ENCODE results near the gene ATP6V0B.

DNA sequence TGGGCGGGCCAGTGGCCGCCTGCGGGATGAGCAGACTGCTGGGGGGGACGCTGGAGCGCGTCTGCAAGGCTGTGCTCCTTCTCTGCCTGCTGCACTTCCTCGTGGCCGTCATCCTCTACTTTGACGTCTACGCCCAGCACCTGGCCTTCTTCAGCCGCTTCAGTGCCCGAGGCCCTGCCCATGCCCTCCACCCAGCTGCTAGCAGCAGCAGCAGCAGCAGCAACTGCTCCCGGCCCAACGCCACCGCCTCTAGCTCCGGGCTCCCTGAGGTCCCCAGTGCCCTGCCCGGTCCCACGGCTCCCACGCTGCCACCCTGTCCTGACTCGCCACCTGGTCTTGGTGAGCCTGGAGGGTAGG, 6.4 kb downstream of the ATP6V0B start:
- TF ChIP-seq ZNF462 (CRISPR knock-in tag; IDR thresholded peaks at IDR 0.05) (no peak), CTCF (conservative IDR thresholded peaks at IDR 0.05; ENCODE audit: low read depth in 2 of 2) (no peak), EZH2 (IDR thresholded peaks at IDR 0.05; ENCODE audit: low read depth, unreplicated experiment) (no peak), POLR2AphosphoS5 (IDR thresholded peaks at IDR 0.05; ENCODE audit: low read depth) (no peak), ZNF331 (CRISPR knock-in tag; IDR thresholded peaks at IDR 0.05; ENCODE audit: low read depth) (no peak), JUNB (IDR thresholded peaks at IDR 0.05; ENCODE audit: unreplicated experiment) (no peak), EZH2phosphoT487 (IDR thresholded peaks at IDR 0.05; ENCODE audit: unreplicated experiment) (no peak), ETS1 (IDR thresholded peaks at IDR 0.05) (no peak), CREB1 (CRISPR knock-in tag; IDR thresholded peaks at IDR 0.05; ENCODE audit: low read depth) (no peak), NANOG (IDR thresholded peaks at IDR 0.05; ENCODE audit: borderline replicate concordance) (no peak), STAT1 (IDR thresholded peaks at IDR 0.05; ENCODE audit: unreplicated experiment) (no peak)
- TF ChIP-seq, protein P1, sequence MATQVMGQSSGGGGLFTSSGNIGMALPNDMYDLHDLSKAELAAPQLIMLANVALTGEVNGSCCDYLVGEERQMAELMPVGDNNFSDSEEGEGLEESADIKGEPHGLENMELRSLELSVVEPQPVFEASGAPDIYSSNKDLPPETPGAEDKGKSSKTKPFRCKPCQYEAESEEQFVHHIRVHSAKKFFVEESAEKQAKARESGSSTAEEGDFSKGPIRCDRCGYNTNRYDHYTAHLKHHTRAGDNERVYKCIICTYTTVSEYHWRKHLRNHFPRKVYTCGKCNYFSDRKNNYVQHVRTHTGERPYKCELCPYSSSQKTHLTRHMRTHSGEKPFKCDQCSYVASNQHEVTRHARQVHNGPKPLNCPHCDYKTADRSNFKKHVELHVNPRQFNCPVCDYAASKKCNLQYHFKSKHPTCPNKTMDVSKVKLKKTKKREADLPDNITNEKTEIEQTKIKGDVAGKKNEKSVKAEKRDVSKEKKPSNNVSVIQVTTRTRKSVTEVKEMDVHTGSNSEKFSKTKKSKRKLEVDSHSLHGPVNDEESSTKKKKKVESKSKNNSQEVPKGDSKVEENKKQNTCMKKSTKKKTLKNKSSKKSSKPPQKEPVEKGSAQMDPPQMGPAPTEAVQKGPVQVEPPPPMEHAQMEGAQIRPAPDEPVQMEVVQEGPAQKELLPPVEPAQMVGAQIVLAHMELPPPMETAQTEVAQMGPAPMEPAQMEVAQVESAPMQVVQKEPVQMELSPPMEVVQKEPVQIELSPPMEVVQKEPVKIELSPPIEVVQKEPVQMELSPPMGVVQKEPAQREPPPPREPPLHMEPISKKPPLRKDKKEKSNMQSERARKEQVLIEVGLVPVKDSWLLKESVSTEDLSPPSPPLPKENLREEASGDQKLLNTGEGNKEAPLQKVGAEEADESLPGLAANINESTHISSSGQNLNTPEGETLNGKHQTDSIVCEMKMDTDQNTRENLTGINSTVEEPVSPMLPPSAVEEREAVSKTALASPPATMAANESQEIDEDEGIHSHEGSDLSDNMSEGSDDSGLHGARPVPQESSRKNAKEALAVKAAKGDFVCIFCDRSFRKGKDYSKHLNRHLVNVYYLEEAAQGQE (IDR thresholded peaks at IDR 0.05; ENCODE audit: unreplicated experiment) = no peak
